SIG-M5 (cell line): ENCODE measurements around the gene ST6GALNAC4.
"Not testable (repeated sequence)": the region's sequence is repeated elsewhere in the genome, so short reads cannot be mapped to it uniquely, and the experiment has no call there.

Experiments used
- DNase-seq: peaks from one replicate; lab custom pipeline; 2025; lab: John Stamatoyannopoulos, UW

Gene ST6GALNAC4

DNA sequence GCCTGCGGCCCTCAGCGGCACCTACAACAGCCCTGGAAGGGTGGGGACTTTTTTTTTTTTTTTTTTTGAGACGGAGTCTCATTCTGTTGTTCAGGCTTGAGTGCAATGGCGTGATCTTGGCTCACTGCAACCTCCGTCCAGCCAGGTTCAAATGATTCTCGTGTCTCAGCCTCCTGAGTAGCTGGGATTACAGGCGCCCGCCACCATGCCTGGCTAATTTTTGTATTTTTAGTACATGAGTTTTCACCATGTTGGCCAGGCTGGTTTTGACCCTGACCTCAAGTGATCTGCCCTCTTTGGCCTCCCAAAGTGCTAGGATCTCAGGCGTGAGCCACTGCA is 46.7 kb downstream of the ST6GALNAC4 start:
- not testable (repeated sequence) for DNase-seq

DNA sequence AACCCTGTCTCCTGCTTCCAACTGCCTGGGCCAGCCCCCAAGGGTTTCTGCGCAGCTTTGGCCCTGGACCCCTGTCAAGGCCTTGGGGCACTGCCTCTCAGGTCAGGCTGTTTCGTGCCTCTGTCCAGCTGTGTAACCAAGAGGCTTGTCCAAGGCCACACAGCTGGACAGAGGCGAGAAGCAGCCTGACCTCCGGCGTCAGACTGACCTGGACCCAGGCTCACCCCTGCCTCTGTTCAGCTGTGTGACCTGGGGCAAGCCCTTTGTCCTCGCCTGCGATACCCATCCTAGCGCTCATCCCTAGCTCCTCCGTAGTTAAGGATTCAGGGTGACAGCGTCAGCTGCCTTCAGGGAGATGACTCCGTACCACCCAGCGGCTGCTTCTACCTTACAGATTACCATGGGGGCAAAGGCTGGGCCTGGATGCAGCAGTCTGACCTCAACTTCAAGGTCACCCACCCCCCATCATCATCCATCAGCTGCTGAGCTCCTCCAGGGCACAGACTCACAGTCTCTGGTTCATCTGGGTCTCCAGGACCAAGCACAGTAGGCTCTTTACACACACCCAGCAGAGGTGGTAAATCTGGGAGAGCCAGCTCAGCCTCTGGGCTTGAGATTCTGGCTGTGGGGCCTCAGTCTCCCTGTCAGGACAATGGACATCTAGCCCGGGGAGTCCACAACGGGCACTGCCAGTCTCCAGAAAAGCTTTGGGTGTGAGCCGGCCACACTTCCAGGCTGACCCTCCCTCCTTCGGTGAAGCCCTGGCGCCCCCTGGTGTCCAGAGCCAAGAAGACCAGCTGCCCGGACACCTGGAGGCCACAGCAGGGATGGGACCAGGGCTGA is 47.3 kb downstream of the ST6GALNAC4 start:
- no peak for DNase-seq

DNA sequence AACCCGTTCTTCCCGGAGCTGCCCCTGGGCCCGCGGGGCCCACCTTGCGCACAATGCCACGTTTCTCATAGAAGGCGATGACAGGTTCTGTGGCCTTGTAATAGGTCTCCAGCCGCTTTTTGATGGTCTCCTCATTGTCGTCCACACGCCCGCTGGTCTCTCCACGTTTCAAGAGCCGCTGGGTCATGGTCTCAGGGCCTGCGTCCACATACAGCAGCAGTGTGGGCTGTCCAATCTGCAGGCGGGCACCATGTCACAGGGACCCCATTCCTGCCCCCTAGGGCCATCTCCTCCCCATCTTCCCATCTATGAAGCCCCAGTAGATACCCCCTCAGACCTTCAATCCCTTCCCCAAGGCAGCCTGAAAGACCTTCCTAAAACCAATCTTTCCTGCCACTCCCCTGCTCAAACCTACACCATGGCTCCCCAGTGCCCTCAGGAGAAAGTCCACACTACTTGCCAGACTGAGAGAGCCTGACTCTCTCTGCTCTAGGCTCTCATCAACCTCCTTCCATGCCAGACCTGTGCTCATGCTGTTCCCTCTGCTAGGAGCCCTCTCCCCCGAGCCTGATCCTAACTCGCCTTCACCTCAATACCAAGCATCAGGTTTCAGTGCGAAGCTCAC is 48.5 kb downstream of the ST6GALNAC4 start:
- no peak for DNase-seq

DNA sequence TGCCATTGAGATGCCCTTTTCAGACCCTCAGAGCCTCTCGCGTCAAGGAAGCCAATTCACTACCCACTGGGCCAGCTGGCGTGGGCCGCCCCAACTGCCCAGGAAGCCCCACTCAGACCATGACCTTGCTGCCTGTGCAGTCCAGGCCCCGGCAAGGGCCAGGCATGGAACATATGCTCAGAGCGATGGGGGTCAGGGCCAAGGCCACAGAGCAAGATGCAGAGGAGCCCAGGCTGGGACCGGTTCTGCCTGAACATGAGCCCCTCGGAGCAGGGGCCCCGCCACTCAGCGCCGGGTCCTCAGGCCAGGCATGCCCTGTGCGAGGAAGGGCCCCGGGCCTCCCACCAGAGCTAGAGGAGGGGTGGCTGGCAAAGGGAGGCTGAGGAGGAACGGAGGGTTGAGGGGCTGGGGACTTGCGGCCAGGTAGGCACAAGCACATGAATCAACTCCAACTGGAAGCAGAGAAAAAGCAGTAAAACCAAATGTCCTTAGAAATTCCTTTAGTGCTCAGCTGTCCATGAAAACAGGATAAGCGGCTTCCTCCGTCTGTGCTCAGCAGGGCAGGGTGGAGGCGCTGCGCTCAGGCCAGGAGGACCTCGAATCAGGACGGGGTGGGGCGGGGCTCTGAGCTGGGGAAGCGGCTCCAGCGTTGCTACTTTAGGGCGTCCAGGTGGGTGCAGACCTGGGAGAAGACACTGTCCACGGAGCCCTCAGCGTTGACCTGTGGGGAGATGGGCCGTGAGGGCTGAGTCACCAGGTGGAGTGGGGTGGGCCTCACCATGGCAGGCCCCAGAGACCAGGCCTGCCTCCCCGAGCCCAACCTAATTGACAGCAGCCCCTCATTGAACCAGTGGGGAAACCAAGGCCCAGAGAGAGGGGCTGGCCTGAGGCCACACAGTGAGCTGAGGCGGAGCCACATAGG is 49.2 kb downstream of the ST6GALNAC4 start:
- DNase-seq, result no peak

DNA sequence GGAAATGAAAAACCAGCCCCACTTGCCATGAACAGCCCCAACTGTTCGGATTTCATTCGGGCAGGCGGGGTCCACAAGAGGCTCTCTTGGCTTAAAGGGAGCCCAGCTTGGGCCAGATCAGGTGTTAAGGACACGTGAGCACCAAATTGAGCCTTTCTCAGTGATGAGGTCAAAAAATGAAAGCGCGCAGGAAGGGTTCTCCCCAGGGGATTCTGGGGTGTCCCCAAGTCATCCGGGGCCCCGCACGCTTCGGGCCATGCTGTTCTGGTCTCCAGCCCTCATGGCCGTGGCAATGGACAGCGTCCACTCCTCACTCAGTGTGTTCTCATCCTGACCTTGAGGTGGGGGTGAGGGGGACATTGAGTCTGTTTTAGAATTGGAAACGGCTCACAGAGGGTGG is 50.3 kb downstream of the ST6GALNAC4 start:
- no peak for DNase-seq

DNA sequence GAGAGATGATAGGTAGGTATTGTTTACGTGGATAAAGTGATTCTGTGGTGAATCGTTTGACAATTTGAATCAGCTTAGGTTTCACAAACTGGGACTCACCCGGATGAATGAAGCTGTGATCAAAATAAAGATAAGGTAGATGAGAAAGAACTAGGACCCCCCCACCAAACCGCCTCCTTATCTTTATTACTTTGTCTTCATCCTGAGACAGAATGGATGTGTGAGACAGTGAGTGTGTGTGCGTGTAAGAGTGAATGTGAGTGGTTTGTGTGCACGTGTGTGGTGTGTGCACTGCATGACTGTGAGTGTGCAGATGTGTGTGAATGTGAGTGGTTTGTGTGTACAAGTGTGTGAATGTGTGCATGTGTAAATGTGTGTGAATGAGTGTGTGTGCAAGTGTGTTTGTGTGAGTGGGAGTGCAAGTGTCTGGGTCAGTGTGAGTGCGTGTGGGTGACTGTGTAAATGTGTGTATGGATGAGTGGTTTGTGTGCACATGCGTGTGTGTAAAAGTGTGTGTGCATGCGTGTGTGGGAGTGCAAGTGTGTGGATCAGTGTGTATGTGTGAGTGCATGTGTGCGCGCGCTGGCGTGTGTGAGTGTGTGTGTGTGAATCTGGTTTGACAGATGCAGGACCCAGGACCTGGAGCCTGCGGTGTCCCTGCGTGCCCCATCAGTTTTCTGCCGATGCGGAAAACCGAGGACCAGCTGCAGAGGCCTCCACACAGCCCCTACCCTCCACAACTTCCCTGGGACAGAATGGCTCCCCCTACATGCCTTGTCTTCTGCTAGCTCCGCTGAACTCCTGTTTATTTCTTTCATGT is 51.0 kb downstream of the ST6GALNAC4 start:
- DNase-seq, result no peak

DNA sequence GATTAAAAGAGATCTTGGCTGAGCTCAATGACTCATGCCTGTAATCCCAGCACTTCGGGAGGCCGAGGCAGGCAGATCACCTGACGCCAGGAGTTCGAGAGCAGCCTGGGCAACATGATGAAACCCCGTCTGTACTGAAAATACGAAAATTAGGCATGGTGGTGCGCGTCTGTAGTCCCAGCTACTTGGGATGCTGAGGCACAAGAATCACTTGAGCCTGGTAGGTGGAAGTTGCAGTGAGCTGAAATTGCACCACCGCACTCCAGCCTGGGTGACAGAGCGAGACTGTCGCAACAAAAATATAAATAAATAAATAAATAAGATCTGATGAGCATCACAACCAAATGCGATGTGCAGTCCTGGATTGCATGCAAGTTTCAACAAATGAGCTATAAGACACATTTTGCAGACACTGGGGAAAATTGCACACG is 53.6 kb downstream of the ST6GALNAC4 start:
- DNase-seq, result no peak

DNA sequence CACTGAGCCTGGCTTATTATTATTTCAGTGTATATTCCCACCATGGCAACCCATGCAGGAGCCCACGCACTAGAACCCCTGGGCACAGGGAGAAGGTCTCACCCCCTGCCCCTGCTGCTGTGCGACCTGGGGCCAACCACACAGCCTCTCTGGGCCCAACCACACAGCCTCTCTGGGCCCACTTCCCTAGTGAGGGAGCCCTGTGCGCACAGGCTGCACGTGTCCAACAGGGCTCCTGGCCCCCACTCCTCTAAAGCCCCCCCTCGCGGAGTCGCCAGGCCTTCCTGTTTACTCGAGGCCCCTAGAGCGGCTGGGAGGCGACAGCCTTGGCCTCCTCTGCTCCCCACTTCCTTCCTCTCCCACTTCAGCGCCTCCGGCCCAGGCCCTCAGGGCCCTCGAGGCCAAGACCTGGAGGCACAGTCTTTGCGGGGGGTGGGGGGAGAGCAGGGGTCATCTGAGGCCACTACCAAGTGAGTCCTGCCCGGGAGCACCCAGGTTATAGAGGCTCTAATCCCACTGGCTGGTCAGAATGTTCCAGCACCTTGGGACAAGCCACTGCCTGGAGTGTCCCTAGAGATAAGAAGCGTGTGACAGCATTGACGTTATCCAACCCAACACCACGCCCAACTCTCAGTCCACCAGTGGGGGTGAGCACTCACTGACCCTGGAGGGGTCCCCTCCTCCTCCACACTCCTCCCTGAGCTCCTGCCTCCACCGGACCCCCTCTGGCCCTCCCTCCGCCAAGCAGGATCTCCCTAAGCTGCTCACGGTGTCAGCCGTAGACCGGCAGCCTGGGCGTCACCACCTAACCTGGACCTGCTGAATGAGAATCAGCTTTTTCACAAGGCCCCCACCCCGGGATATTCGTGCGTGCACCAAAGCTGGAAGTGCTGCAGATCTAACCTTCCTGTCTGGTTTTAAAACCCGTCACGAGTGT is 54.5 kb downstream of the ST6GALNAC4 start:
- no peak for DNase-seq

DNA sequence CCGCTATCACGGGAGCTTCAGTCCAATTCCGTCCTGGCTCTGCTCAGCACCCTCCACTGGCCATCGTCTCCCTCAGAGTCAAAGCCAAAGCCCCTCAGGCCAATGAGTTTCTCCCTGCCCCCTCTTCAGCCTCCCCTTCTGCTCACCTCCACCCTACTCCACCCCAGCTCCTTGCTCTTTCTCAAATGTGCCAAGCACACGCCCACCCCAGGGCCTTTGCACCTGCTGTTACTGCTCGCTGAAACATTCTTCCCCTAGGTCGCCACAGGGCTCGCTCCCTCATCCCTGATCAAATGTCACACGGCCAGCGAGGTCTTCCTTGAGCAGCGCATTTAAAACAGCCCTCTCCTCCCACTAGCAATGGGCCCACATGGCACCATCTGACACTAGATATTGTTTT is 56.1 kb downstream of the ST6GALNAC4 start:
- no peak for DNase-seq

DNA sequence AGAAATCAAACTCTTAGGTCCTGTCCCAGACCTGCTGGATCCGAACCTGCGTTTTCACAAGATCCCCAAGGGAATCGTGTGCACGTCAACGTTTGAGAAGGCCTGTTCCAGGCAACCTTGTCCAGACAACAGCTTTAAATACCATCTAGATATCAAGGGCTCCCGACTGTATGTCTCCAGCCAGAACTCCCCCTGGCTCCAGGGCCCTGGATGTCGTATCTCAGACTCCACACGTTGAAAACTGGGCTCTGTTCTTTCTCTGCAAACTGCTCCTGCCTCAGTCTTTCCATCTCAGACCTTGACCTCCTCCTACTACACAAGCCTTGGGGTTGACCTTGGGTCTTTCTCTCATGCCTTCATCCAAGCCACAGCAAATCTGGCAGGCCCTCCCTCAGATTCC is 56.6 kb downstream of the ST6GALNAC4 start:
- DNase-seq, result no peak

DNA sequence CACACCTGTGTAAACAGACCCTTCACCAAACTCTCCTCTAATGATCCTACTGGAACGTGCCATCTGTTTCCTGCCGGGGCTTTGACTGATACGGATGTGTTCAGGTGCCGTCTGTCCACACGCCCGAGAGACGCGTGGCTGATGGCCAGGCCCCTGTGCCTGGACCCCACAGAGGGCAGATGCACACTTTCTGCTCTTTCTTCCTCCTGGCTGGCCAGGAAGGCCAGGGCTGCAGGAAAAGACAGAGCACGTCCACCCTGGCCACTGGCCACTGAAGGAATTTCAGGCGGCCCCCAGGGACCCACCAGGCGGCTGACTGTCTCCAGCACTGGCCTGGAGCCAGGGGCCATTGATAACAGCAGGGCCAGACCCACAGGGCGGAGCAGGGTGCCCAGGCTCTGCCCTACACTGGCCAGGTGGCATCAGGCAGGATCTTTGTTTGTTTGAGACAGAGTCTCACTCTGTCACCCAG is 58.8 kb downstream of the ST6GALNAC4 start:
- DNase-seq, result no peak
